Measurements from ENCODE around the gene KLHL29. TPM values are rescaled to one million over a fixed set of nuclear protein-coding genes. Genes with fewer than 3 reads are reported as not detected.

KLHL29 gene
- total RNA-seq, 1 experiment from 2014 or later, result 2.4 TPM

DNA sequence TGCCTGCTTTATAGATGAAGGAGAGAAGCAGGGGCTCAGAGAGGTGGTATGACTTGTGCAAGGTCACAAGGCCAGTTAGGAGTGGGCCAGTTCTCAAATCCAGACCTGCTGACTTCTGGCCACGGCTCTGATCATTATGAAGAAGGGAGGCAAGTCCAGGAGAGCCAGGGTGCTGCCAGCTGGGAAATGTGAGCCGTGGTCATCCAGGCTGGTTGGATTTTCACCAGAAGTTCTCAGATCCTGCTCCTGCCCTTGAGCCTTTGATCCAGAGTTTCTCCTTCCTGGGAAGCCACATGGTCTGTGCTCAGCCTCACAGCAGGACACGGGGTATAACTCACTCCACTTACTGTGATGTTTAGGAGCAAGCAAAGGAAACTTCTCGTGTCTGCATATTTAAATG is 239.9 kb downstream of the KLHL29 start:
- no peak overlapping the region for H3K23ac ChIP-seq (ENCODE audit: insufficient read length, low read depth, low read length)
- Mint-ChIP-seq H3K36me3 (ENCODE audit: insufficient read depth in 1 of 3, low read depth in 3 of 3) (peaks cover 0 to 8% (median 6%) of the 10 kb centered on the region in 3 experiments; a peak in 4 of 7 replicates), H3K27ac (no peak overlapping the region), H3K4me3 (no peak overlapping the region), H3K27me3 (ENCODE audit: low read depth) (no peaks in the 10 kb centered on the region; the same call in 1 of the 2 replicates), H3K9me3 (peaks cover 8 to 15% of the 10 kb centered on the region in 2 experiments), H3K4me1 (peaks cover 24 to 30% of the 10 kb centered on the region in 2 experiments)
- no peak overlapping the region for H2BK12ac ChIP-seq (ENCODE audit: insufficient read length, low read depth, low read length)
- H3K79me2 ChIP-seq (ENCODE audit: insufficient read depth, low read length), result no peaks in the 10 kb centered on the region
- no peak overlapping the region for H3K9ac ChIP-seq (ENCODE audit: extremely low read depth, insufficient read length, low read length)
- no peak overlapping the region for H2AK5ac ChIP-seq (ENCODE audit: insufficient read length, low read length)
- H4K91ac ChIP-seq (ENCODE audit: insufficient read length, low read depth, low read length), result no peak overlapping the region
- H3K27me3 ChIP-seq (ENCODE audit: insufficient read depth, low read length), result no peaks in the 10 kb centered on the region
- no peak overlapping the region for H3K4ac ChIP-seq (ENCODE audit: low read depth, low read length)
- H3K9me3 ChIP-seq (ENCODE audit: control insufficient read depth, low read depth, low read length), result no peaks in the 10 kb centered on the region
- no peak for DNase-seq
- no peaks in the 10 kb centered on the region for H3K79me1 ChIP-seq (ENCODE audit: insufficient read depth, low read depth, low read length, poor library complexity, severe bottlenecking)
- no peaks in the 10 kb centered on the region for H3K23me2 ChIP-seq (ENCODE audit: insufficient read length, low read depth, low read length, poor library complexity, severe bottlenecking)
- H2BK120ac ChIP-seq (ENCODE audit: low read depth, low read length, poor library complexity, severe bottlenecking), result no peak overlapping the region
- H3K4me2 ChIP-seq (ENCODE audit: insufficient read depth, insufficient read length, low read length), result no peak overlapping the region
- TF ChIP-seq, protein P1, sequence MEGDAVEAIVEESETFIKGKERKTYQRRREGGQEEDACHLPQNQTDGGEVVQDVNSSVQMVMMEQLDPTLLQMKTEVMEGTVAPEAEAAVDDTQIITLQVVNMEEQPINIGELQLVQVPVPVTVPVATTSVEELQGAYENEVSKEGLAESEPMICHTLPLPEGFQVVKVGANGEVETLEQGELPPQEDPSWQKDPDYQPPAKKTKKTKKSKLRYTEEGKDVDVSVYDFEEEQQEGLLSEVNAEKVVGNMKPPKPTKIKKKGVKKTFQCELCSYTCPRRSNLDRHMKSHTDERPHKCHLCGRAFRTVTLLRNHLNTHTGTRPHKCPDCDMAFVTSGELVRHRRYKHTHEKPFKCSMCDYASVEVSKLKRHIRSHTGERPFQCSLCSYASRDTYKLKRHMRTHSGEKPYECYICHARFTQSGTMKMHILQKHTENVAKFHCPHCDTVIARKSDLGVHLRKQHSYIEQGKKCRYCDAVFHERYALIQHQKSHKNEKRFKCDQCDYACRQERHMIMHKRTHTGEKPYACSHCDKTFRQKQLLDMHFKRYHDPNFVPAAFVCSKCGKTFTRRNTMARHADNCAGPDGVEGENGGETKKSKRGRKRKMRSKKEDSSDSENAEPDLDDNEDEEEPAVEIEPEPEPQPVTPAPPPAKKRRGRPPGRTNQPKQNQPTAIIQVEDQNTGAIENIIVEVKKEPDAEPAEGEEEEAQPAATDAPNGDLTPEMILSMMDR (conservative IDR thresholded peaks at IDR 0.05), result no peak
- H3T11ph ChIP-seq (ENCODE audit: low read length), result no peak overlapping the region
- H4K20me1 ChIP-seq (ENCODE audit: control insufficient read depth, insufficient read depth, insufficient read length), result no peaks in the 10 kb centered on the region
- no peak overlapping the region for H3K27ac ChIP-seq (ENCODE audit: insufficient read length, low read depth, low read length)
- no peak overlapping the region for H3K18ac ChIP-seq (ENCODE audit: insufficient read length, low read depth, low read length)
- H3K14ac ChIP-seq (ENCODE audit: insufficient read depth, low read length), result no peak overlapping the region
- no peak overlapping the region for H2AFZ ChIP-seq (ENCODE audit: low read length)
- H2BK15ac ChIP-seq (ENCODE audit: low read depth, low read length), result no peak overlapping the region
- H3K56ac ChIP-seq (ENCODE audit: insufficient read length, low read depth, low read length), result no peak overlapping the region
- no peaks in the 10 kb centered on the region for H3K4me1 ChIP-seq (ENCODE audit: insufficient read depth, low read length)
- WGBS (ENCODE audit: extremely low coverage, insufficient read length, low lambda C conversion rate), result no CpG with 5 or more reads among the region's 4 CpGs
- H4K8ac ChIP-seq (replicated peaks; ENCODE audit: insufficient read length, low read depth, low read length), result no peak overlapping the region
- no peak overlapping the region for H2BK5ac ChIP-seq (ENCODE audit: insufficient read length, low read length)
- no peak overlapping the region for H4K5ac ChIP-seq (ENCODE audit: insufficient read length, low read depth, low read length)
- no peak overlapping the region for H2BK20ac ChIP-seq (ENCODE audit: low read depth, low read length, poor library complexity, severe bottlenecking)
